ENCODE data around the gene LIMD2.

Gene LIMD2

GRCh38 chr17:63700528-63701455 lies 867 bp upstream of the LIMD2 start:
- DNase-seq: peak in 6 of 14 donors; percentile 24 to 62 (median 42)

- peak in 5 of 14 donors; percentile 13 to 45 (median 25) for DNase-seq
These were observed 863 bp downstream of the LIMD2 start for GRCh38 chr17:63698886-63699637.

GRCh38 chr17:63698381-63698885 lies 1.5 kb downstream of the LIMD2 start:
- DNase-seq: no peak

- peak in 2 of 14 donors; percentile 28 to 34 for DNase-seq
These were observed 2.3 kb downstream of the LIMD2 start for GRCh38 chr17:63697341-63698286.

- peak in 1 of 14 donors; percentile 13 for DNase-seq
These were observed 3.5 kb downstream of the LIMD2 start for GRCh38 chr17:63696381-63696961.

- DNase-seq: no peak
These were observed 4.0 kb downstream of the LIMD2 start for GRCh38 chr17:63695889-63696288.

DNA sequence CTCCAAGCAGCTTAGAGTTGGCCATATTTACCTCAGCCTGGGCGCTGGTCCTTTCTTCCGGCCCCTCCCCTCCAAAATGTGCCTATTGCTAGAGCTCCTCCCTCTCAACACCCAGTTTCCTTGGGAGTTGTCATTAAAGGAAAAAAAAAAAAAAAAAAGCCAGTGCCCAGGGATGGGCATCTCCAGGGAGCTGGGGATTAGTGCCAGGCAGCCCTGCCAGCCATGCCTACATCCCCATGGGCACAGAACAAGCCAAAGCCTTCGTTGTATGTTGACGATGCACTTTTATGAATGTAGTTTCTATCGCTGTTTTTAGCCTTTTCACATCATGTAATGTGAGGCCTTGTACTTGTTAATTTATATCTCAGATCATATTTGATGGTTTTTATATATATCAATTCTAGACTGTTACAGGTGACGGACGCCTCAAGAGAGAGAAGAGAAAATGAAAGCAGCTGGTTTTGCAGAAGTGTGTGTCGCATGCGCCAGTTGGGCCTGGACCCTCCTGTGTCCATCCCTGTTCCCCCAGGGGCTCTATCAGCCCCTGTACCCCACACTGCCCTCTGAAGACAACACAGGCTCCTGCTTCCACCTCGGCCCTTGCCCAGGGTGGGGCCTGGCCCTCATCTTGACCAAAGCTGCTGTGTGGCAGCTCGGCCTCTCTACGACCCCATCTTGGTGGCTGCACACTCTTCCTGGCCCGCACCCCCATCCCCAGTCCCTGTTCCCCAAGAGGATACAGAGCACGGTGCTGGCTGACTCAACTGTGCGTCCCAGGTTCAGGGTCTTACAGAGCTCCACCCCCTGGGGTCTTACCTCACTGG lies 4.8 kb downstream of the LIMD2 start:
- DNase-seq: no peak

DNA sequence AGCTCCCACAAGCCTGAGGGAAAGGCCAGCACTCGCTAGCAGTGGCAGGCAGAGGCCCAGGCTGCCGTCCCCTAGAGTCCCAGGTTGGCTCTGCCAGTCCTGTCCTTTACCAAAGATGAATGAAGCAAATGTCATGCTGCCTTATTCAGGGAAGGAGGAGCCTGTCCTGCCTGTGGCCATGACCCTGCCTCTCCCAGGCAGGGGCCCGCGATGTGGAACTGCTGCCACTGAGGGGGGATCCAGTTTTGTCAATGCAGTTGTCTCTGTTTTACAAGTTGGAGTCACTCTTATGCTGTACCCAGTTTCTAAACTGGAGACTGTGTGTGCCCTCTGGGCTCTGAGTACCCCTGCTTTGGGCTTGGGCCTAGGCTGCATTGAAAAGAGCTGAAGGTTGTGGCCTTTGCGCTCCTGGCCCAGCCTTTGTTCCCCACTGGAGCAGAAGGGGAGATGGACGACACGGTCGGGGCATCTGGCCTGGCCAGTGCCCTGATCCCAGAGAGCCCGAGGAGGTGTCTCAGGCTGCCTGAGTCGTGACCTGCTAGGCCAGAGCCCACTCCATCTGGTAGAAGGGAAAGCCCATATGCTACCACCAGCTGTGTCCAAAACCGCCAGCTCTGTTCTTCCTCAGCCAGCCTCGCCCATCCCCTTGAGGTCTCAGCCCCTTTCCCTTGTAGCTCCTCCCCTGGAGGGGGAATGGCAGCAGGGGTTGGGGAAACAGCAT lies 5.5 kb downstream of the LIMD2 start:
- DNase-seq: peak in 1 of 14 donors; percentile 11

GRCh38 chr17:63693411-63694113 lies 6.4 kb downstream of the LIMD2 start:
- DNase-seq: no peak

GRCh38 chr17:63692195-63692816 lies 7.6 kb downstream of the LIMD2 start:
- no peak for DNase-seq

DNA sequence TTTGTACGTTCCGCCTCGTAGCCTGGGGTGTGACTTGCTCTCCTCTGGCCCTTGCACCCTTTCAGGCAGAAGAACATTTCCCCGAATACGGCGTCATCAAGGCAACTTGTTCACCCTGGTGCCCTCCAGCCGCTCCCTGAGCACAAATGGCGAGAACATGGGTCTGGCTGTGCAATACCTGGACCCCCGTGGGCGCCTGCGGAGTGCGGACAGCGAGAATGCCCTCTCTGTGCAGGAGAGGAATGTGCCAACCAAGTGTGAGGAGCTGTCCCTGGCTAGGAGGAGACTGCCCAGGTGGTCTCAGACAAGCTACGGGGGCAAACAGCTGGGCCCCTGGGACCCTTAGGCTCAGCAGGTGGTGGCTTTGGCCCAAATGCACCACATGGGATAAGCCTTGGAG lies 10.4 kb downstream of the LIMD2 start:
- DNase-seq: no peak

- no peak for DNase-seq
These were observed 11.4 kb downstream of the LIMD2 start for GRCh38 chr17:63688396-63689020.

- DNase-seq: no peak
These were observed 13.7 kb downstream of the LIMD2 start for GRCh38 chr17:63686138-63686685.

GRCh38 chr17:63685578-63685977 lies 14.3 kb downstream of the LIMD2 start:
- no peak for DNase-seq

- DNase-seq: peak in 6 of 14 donors; percentile 23 to 52 (median 30)
These were observed 14.9 kb downstream of the LIMD2 start for GRCh38 chr17:63685041-63685440.

DNA sequence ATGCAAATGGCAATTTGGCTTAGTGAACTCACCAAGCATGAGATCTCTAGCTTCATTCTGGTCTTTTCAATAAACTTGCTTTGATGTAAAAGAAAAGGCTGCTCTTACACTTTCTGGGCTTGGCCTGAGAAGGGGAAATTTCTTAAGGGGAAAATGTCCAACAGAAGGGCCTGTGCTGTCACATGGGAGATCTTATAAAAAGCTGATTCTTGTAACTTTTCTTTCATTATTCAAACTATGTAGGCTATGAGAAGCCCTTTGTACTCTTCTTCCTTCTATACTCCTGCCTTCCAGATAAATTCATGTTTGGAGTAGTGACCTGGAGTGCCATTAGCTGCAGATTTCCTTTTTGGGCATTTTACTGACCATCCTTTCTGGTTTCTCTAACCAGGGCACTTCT lies 16.9 kb downstream of the LIMD2 start:
- no peak for DNase-seq

DNA sequence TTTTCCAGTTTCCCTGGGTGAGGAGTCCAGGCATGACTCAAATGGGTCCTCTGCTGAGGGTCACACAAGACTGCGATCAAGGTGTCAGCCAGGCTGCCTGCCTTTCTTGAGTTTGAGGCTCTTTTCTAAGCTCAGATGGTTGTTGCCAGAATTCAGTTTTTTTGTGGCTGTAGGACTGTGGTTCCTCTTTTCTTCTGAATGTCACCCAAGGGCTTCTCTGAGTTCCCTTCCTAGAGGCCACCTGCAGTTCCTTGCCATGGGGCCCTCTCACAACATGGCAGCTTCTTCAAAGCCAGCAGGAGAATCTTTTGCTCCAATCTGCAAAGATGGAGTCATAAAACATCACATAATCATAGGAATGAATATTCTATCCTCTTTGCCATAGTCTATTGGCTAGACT lies 17.5 kb downstream of the LIMD2 start:
- DNase-seq: no peak

- DNase-seq: no peak
These were observed 18.4 kb downstream of the LIMD2 start for GRCh38 chr17:63681530-63681929.

Data from C1 segment of cervical spinal cord (tissue), 14 donors.